GM21737 (cell line): ENCODE results near the gene ZNF777.
"Not testable (repeated sequence)": the region's sequence is repeated elsewhere in the genome, so short reads cannot be mapped to it uniquely, and the experiment has no call there.

ENCODE experiments used
- ATAC-seq: cut with Tn5 transposase; IDR thresholded peaks from one replicate; pipeline ENCODE4 v1.9.1; 2021; ENCODE audit warnings: mild to moderate bottlenecking, moderate library complexity; ENCODE audit not compliant: unreplicated experiment

Gene ZNF777

DNA sequence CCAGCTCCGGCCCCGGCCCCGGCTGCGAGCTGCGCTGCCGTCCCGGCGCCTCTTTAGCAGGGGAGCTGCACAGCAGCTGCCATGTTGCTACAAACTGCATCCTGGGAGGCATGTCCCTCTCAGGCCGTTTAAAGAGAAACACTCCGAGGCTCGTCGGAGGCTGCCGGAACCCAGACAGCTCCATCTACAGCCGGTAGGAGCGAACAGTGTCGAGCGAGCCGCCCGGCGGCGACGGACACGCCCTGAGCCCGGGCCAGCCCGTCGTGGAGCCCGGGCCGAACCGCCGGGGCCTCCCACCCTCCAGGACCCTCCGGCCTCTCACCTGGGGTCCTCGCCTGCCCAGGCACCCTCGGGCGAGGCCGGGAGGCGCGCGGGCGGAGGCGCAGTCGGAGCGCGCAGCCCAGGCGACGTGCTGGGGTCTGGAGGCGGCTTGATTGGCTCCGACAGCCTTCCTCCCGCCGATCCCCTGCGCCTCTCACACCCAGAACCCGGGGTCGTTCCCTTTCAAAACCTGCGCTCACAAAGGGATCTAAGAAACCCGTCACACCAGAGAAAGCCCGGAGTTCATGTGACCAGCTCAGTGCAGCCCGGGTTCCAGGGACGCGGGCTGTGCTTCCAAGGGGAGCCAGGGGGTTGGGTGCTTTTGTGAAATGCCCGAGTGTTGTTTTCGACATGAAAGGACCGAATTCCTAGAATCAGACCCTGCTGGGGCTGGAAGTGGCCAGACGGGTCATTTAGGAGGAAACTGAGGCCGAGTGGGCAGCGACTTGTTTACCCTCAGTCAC lies at the start of gene ZNF777:
TSS of gene ZNF777 (minus strand) at position 570 of the 785 bp plus-strand sequence. CDS start 5,040 bp downstream, outside the sequence.
- peak; percentile 97 for ATAC-seq

DNA sequence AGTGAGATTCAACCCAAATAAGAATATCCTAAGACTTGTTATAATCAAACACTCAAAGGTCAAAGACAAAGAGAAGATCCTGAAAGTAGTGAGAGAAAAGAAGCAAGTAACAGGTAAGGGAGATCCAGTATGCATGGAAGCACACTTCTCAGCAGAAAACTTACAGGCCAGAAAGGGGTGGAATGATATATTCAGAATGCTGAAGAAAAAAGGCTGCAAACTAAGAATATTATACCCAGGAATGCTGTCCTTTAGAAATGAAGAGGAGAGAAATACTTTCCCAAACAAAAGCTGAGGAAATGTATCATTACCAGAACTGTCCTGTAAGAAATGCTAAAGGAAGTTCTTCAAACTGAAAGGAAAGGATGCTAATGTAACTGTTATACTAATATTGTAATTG lies 49.4 kb upstream of the ZNF777 start:
- ATAC-seq, result no peak

DNA sequence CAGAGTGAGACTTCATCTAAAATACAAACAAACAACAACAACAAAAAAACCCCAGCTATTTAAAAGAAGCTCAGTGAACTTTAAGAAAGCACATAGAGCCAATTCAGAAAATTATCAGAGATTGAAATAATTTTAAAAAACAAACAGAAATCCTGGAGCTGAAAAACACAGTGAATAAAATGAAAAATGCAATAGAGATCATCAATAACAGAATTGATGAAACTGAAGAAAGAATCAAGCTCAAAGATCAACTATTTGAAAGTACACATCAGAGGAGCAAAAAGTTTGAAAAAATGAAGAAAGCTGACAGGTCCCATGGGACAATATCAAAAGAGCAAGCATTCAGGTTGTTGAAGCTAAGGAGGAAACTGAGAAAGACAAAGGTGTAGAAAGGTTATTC lies 48.9 kb upstream of the ZNF777 start:
- no peak for ATAC-seq

DNA sequence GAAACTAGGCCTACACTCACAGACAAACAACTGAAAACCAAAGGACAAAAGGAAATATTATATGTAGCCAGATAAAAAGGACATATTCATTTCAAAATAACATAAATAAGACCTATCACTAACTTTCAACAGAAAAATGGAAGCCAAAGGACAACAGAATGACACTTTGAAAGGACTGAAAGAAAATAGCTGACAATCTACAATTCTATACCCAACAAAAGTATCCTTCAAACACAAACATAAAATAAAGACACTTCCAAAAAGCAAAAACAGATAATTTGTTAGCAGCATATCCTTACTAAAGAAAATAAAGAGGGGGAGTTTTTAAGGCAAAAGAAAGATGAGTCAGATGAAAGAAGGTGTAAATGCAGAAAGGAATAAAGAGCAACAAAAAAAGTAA lies 44.7 kb upstream of the ZNF777 start:
- ATAC-seq, result no peak

DNA sequence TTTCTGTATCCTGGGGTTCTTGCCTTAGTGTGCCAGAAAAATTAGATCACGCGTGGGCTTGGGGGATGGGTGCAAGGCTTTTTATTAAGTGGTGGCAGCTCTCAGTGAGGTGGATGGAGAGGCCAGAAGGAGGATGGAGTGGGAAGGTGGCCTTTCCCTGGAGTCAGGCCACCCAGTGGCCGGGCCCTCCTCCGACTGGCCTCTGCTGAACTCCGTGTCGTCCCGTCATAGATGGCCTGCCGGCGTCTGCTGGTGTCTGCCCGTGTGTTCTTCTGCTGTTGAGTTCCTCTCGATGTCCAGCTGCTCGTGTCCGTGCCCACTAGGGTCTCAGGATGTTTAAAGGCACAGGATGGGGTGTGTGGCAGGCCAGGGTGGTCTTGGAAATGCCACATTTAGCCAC lies 40.8 kb upstream of the ZNF777 start:
- no peak for ATAC-seq

DNA sequence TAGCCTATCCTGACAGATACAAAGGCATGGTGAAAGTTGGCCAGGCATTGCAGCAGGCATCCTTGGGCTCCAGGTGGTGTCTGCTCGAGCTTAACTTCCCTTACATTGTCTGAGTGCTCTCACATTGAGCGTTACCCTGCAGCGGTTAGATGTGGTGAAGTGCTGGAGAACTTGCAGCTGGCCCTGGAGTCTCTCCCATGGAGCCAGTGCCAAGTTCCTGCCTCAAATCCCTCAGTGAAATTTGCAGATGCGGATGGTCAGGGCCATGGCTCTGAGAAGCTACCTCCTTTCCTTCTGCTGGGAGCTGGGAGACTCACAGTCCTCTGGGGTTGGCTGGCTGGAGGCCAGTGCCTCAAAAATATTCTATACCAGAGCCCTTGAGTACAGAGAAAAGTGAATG lies 40.0 kb upstream of the ZNF777 start:
- no peak for ATAC-seq

DNA sequence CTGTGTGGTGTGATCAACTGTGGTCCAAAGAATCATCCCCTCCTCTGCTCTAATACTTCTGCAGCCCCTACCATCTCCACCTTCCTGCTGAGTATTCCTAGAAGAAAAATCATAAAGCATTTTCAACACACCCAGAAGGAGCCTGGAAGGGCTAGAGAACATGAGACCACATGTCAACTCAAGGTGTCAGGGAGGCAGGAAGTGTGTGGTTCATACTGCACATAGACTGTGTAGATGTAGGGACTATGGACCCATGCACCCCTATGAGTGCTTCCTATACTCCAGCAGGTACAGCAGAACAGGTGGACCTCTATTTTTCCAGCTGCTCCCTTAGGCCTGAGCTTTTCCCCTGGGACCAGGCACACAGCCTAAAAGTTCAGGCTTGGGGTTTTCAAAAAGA lies 39.3 kb upstream of the ZNF777 start:
- no peak for ATAC-seq

DNA sequence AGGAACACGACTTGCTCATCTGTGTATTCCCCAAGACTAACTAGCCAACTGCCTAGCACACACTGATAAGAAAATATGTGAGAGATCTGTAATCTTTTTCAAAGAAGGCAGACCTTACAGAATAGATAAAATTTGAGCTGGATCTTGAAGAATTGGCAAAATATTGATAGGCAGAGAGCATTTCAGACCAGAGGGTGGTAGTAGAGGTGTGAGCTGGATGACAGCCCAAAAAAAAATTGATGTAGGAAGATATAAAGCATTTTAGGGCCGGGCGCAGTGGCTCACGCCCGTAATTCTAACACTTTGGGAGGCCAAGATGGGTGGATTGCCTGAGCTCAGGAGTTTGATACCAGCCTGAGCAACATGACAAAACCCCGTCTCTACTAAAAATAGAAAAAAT lies 37.9 kb upstream of the ZNF777 start:
- ATAC-seq, result no peak

DNA sequence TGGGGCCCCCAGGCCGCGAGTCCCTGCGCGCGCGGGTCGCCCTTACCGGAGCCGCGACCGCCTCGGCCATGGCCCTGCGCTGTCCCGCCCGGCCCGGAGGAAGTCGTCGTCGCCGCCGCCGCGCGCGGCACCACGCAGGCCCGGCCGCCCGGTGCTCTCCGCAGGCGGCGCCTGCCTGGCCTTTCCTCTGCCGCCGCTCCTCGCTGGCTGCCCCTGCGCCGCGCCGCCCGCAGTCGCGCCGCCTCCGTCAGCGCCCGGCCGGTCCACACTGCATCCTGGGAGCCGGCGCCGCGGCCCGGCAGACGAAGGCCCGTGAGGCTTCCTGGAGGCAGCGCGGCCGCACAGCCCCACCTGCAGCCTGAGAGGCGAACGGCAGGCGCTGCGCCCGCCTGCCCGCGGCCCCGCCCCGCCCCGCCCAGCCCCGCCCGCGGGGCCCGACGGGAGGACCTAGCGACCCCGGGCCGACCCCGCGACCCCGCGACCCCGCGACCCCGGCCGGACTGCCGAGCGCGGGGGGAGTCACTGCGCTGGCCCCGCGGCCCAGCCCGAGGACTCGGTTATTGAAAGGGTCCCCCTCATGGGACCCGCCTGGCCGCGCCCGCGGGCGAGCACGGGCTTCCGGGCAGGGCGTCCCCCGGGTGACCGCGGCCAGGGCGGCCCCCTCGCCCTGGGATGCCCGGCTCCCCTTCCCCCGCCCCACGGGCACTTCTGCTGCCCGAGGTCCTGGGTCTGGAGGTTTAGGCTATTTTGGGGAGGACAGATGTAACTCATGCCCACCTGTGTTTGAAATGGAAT lies 36.8 kb upstream of the ZNF777 start, which contains the start of gene ZNF746:
TSS of gene ZNF746 (minus strand) at position 343 of the 795 bp plus-strand sequence. CDS start at position 70, 273 bp downstream.
- ATAC-seq, result peak; percentile 94

DNA sequence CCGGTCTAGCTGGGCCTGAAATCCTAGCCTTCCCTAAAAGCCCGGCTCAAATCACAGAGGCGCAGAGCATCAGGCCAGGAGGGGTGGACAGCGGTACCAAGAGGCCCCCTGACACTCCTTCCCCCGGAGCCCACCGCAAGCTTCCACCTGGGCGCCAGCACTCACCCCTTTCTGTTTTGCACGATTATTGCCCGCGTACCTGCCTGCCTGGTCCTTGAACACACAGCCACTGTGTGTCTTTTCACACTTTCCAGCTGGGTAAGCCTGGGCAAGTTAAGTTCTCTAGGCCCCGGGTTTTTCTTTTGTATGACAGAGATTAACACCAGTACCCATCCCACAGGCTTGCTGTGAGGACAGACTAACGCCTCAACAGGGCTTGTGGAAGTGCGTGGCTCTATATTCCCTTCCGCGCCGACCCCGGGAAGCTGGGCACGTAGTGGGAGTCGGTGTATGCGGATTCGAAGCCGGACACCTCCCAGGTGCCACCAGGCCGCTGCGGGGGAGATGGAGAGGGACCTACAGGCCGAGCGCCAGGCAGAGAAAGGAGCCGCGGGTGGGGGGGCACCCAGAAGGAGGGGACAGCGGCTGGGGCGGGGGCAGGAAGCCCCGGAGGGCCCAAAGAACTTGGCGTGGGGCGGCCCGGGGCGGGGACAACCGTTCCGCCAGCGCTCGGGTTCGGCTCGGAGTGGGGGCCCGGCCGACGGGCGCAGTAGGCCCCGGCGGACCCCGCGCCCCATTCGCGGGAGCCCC lies 36.0 kb upstream of the ZNF777 start:
- peak; percentile 20 for ATAC-seq

DNA sequence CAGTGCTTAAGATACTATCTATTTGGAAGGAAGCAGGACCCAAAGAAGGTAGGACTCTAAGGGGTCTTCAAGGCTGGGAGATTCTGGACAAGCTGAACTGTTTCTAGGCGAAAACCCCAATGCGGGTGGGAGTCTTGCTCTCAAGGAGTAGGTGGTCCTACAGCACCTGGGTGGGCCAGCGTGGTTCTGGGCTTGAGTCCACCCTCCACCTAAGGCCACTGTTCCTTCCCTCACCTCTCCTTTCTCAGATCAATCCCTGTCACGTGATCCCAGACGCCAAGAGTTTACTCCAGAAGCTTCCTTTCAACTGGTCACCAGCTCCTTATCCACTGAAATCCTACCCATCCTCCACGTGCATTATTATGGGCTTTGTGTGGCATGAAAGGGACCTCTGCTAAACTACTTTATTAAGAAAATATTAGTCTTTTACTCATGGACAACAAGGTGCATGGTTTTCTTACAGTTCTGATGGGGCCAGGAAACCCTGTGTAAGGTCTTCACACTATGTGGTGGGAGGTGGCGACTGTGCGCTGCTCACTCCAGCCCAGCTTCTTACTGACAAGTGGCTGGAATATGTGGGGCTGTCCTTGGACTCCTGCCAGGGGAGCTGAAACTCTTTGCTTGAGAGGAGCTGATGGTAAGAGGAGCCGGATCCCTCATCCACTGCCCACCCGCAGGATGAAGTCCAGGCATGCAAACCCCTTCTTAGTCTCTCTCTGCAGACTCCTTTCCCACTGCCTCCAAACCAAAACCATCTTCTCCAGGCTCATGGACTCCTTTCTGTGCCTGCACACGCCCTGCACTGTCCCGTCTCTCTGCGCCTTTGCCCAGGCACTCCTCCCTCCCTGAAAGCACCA lies 35.2 kb upstream of the ZNF777 start:
- no peak for ATAC-seq

DNA sequence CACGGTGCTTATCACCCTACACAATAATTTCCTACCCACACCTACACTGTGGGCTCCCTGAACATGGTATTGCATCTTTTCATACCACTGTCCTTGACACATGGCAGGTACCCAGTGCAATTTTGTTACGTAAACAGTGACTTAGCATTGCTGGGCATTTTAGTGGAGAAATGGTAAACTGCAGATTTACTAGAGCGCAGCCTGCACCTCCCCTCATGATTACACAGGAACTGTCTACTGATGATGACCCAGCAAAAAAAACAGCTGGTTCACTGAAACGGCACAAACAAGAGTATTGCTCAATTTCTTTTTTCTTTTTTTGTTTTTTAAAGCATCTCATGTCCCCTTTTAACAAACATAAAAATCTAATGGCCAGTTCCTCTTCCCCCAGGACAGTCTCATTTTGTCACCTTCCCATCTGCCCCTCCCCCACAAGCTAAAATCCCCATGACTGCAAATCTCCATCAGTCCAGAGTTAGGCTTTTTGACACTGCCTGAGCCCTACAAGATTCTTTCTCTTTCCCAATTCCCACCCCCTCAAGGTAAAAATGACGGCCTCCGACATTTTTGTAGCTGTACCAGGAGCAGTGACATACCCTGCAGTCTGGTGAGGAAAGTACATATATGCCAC lies 34.0 kb upstream of the ZNF777 start:
- no peak for ATAC-seq

DNA sequence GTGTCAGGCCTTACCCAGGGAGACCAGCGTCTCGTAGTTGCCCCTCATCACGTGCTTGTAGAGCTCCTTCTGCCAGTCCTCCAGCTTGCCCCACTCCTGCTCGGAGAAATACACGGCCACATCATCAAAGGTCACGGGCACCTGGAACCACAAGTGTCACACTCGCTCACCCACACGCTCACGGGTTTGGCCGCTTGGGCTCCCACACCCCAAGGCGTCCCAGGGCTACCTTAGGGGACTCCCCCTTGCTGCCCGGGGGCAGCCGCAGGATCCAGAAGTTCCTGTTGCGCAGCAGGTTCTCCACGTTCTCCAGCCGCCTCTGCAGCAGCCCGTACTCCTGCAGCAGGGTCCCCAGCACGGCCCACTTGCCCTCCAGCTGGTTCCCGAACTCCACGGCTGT lies 33.1 kb upstream of the ZNF777 start:
- ATAC-seq, result not testable (repeated sequence)

DNA sequence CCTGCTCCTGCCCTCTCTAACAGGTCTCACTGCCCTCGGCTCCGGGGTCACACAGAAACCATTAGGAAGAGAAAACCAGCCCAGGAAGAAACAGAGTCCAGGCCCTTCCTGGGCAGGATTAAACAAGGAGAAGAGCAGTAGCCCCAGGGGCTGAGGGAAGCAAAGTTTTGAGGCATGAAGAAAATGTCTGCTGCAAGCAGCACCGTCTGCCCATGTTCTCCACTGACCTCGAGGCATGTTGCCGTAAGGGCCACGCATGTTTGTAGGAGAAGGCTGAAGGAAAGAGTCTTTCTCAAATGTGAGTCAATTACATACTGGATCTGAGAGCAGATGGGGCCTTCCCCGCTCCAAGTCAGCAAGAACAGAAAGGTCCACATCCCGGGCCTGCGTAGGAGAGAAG lies 32.5 kb upstream of the ZNF777 start:
- ATAC-seq, result no peak

DNA sequence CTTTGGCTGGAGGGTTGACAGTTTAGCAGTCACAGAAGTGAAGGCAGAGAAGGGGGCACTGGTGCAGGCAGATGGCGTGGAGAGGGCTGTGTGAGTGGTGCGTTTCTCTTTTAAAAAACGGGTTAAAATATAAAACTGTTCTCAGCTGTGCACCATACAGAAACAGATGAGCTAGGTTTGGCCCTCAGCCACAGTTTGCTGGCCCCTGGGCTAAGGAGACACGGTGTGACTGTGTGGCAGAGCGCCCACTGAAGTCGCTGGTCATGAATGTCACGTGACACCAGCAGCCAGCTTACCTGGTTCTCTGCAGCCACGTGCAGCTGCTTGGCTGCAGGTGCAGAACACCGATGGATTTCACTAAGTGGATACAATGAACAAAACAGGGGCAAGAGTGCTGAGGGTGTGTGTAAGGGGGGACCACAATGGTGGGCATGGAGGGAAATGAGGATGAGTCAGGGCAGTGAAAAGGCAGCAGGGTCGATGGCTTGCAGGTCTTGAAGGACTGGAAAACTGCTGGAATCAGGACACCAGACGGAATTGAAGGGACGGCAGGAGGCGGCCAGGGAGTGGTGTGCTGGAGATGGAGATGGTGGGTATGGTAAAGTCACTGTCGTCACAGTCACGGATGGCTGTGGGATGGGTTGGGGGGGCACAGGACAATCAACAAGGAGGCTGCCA lies 29.4 kb upstream of the ZNF777 start:
- no peak for ATAC-seq

DNA sequence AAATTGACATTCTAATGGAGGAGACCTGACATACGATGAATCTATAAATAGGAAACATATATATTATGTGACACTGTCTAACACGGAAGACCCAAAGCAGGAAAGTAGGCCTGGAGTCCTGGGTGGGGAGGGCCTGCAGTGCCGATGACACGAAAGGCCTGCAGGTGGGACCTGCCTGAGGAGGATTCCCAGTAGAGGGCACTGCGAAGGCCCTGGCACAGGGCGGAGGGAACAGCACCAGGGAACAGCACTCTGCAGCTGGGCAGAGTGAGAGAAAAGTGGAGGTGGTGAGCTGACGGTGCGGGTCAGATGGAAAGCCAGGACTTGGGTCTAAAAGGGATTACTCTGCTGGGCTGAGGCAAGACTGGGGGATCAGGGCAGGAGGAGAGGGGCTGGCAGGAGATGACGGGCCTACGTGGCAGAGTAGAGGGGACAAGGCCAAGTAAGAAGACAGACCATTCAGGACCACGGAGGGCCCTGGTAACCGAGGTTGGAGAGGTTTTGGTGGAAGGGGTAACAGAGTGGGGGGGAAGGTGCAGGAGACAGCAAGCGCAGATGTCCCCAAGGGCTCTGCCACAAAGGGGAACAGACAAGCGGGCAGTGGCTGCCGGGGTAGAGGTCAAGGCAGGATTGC lies 28.6 kb upstream of the ZNF777 start:
- ATAC-seq, result no peak

DNA sequence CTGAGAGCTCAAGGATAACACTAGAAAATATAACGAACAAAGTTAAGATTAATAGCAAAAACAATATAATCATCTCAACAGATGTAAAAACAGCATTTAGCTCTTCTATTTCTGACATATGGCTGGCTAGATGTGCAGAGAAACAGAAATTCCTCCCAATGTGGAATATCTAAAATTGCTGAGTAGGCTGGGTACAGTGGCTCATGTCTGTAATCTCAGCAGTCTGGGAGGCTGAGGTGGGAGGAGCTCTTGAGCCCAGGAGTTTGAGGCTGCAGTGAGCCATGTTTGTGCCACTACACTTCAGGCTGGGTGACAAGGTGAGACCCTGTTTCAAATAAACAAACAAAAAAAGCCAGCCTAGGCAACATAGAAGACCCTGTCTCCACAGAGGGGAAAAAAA lies 18.7 kb upstream of the ZNF777 start:
- ATAC-seq, result no peak

DNA sequence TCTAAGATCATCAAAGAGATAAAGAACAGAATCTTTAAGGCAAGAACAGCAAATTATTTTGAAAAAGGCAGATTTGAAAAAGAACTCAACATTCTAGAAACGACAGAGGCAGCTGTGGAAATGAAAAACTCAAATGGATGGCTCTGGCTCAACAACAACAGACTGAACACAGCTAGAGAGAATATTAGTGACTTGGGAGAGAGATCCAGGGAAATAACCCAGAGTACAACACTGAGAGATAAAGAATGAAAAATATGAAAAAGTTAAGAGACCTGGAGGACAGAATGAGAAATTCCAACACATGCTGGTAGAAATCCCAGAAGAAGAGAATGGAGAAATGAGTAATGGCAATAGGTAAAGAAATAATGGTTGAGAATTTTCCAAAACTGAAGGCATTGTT lies 17.9 kb upstream of the ZNF777 start:
- ATAC-seq, result no peak
